Common myeloid progenitor, CD34-positive (primary cell): ENCODE measurements around the gene APBB2.

ENCODE experiments used
- CTCF ChIA-PET: fragments of 350-600 bp; sonication (Branson Sonifier 250); formaldehyde crosslinking; loops from one replicate; lab custom pipeline; 2021; ENCODE audit warnings: antibody characterized with exemption; lab: Charles Lee
- POLR2A ChIA-PET: fragments of 350-600 bp; sonication (Branson Sonifier 250); formaldehyde crosslinking; loops from one replicate; lab custom pipeline; 2021; ENCODE audit warnings: antibody characterized with exemption; lab: Charles Lee
- DNase-seq, 3 donors: peaks; one replicate each; pipeline versions ENCODE4 v3.0.0 to v3.0.0-alpha.2; 2013
- H3K27ac ChIP-seq, 2 experiments: 1 replicate in 1 of 2; 2 replicates in 1 of 2; pipeline ENCODE4 v1.7.0; 2013; ENCODE audit warnings: inconsistent platforms in 2 of 2, low read length in 2 of 2, mild to moderate bottlenecking in 2 of 2, low read depth in 1 of 2, moderate library complexity in 1 of 2; ENCODE audit not compliant: severe bottlenecking in 2 of 2, insufficient read depth in 1 of 2, poor library complexity in 1 of 2
- H3K27me3 ChIP-seq, 5 experiments: replicated peaks in 2 of 5; 1 replicate in 3 of 5; 2 replicates in 2 of 5; pipeline versions ENCODE4 v1.6.1 to v1.7.0; 2013; ENCODE audit warnings: low read length in 4 of 5, mild to moderate bottlenecking in 2 of 5, moderate library complexity in 2 of 5, inconsistent platforms in 1 of 5; ENCODE audit not compliant: insufficient read depth in 5 of 5, control insufficient read depth in 4 of 5
- H3K36me3 ChIP-seq, 4 experiments: 1 replicate in 2 of 4; 2 replicates in 2 of 4; pipeline versions ENCODE4 v1.6.1 to v1.7.0; 2013; ENCODE audit warnings: low read length in 3 of 4, control low read depth in 1 of 4, mild to moderate bottlenecking in 1 of 4; ENCODE audit not compliant: control insufficient read depth in 4 of 4, insufficient read depth in 4 of 4
- H3K4me1 ChIP-seq, 4 experiments: 1 replicate in 3 of 4; 2 replicates in 1 of 4; pipeline versions ENCODE4 v1.6.1 to v1.7.1; 2013; ENCODE audit warnings: low read length in 3 of 4, mild to moderate bottlenecking in 3 of 4, control low read depth in 1 of 4, inconsistent platforms in 1 of 4, moderate library complexity in 1 of 4; ENCODE audit not compliant: control insufficient read depth in 4 of 4, insufficient read depth in 4 of 4; ENCODE audit errors: control extremely low read depth in 1 of 4
- H3K4me3 ChIP-seq, 7 experiments: 1 replicate in 4 of 7; 2 replicates in 3 of 7; pipeline versions ENCODE4 v1.5.1 to v1.7.0; 2013; ENCODE audit warnings: mild to moderate bottlenecking in 7 of 7, low read length in 6 of 7, moderate library complexity in 6 of 7, inconsistent platforms in 2 of 7, low read depth in 2 of 7, control low read depth in 1 of 7; ENCODE audit not compliant: insufficient read depth in 4 of 7, control insufficient read depth in 1 of 7; ENCODE audit errors: extremely low read depth in 1 of 7
- H3K9me3 ChIP-seq, 5 experiments: 1 replicate in 4 of 5; 2 replicates in 1 of 5; pipeline versions ENCODE4 v1.6.1 to v1.7.1; 2013; ENCODE audit warnings: low read length in 4 of 5, mild to moderate bottlenecking in 2 of 5, inconsistent platforms in 1 of 5, low read depth in 1 of 5, moderate library complexity in 1 of 5; ENCODE audit not compliant: control insufficient read depth in 4 of 5, insufficient read depth in 2 of 5; ENCODE audit errors: control extremely low read depth in 1 of 5
- WGBS: methylation state at CpG from one replicate; pipeline ENCODE4 v1.1.5; 2013; ENCODE audit not compliant: insufficient coverage; 5-methylcytosine and 5-hydroxymethylcytosine counted together

The APBB2 gene

GRCh38 chr4:40845154-40845835, 369.0 kb downstream of the APBB2 start:
- CTCF ChIA-PET = interaction anchor here (0.6 to 1.5 kb wide), 5 partner anchors 52 to 1129 kb away, joined by 3 to 4 read pairs (median 3); no protein-coding TSS in a partner anchor

GRCh38 chr4:40844261-40844660, 370.1 kb downstream of the APBB2 start:
- ChIA-PET POLR2A (no interaction called here), CTCF (interaction anchor here (1.1 to 6.3 kb wide), 5 partner anchors 12 to 108 kb away, joined by 3 to 57 read pairs (median 4); no protein-coding TSS in a partner anchor)
- Histone ChIP-seq H3K9me3 (no peaks in the 10 kb centered on the region), H3K27me3 (no peaks in the 10 kb centered on the region), H3K27ac (no peak overlapping the region), H3K4me3 (no peak overlapping the region), H3K36me3 (no peaks in the 10 kb centered on the region), H3K4me1 (peaks cover 0 to 2% (median 0%) of the 10 kb centered on the region in 4 experiments)
- no peak for DNase-seq
- WGBS = 98% methylated on average over 5 of the region's 6 CpGs

More at GRCh38 chr4:40845154-40845835, 369.0 kb downstream of the APBB2 start:
- Histone ChIP-seq H3K36me3 (no peaks in the 10 kb centered on the region), H3K27me3 (no peaks in the 10 kb centered on the region), H3K9me3 (no peaks in the 10 kb centered on the region), H3K4me1 (peaks cover 0 to 2% (median 0%) of the 10 kb centered on the region in 4 experiments), H3K4me3 (no peak overlapping the region), H3K27ac (no peak overlapping the region)
- 94% methylated on average over 7 of the region's 10 CpGs for WGBS
- POLR2A ChIA-PET = no interaction called here
- DNase-seq = no peak

GRCh38 chr4:40843696-40844095, 370.6 kb downstream of the APBB2 start:
- Histone ChIP-seq H3K27me3 (no peaks in the 10 kb centered on the region), H3K27ac (no peak overlapping the region), H3K4me1 (peaks cover 0 to 2% (median 0%) of the 10 kb centered on the region in 4 experiments), H3K36me3 (no peaks in the 10 kb centered on the region), H3K4me3 (no peak overlapping the region), H3K9me3 (no peaks in the 10 kb centered on the region)
- DNase-seq = peak in 2 of 3 donors; percentile 30 to 35
- POLR2A ChIA-PET = no interaction called here
- CTCF ChIA-PET = interaction anchor here (0.6 to 6.3 kb wide), 10 partner anchors 10 to 1319 kb away, joined by 3 to 57 read pairs (median 4); no protein-coding TSS in a partner anchor
- 75% methylated on average over 1 of the region's 1 CpG for WGBS

- 96% methylated on average over 11 of the region's 14 CpGs for WGBS
- POLR2A ChIA-PET = no interaction called here
- H3K27ac ChIP-seq = no peak overlapping the region
- no peaks in the 10 kb centered on the region for H3K27me3 ChIP-seq
- no peaks in the 10 kb centered on the region for H3K9me3 ChIP-seq
- H3K4me3 ChIP-seq = no peak overlapping the region
- H3K4me1 ChIP-seq = peaks cover 0 to 2% (median 0%) of the 10 kb centered on the region in 4 experiments
- DNase-seq = no peak
- CTCF ChIA-PET = interaction anchor here (0.6 to 6.3 kb wide), 13 partner anchors 8 to 1318 kb away, joined by 3 to 57 read pairs (median 3); no protein-coding TSS in a partner anchor
- H3K36me3 ChIP-seq = no peaks in the 10 kb centered on the region
Observed at GRCh38 chr4:40842725-40843423, 371.5 kb downstream of the APBB2 start.

GRCh38 chr4:40842318-40842717, 372.0 kb downstream of the APBB2 start:
- H3K27ac ChIP-seq = no peak overlapping the region

GRCh38 chr4:40840985-40841571, 373.3 kb downstream of the APBB2 start:
- no peaks in the 10 kb centered on the region for H3K36me3 ChIP-seq
- H3K27me3 ChIP-seq = no peaks in the 10 kb centered on the region
- CTCF ChIA-PET = interaction anchor here (0.8 to 6.3 kb wide), 19 partner anchors 10 to 421 kb away, joined by 3 to 57 read pairs (median 4); partner anchors contain the start of gene NSUN7
- H3K27ac ChIP-seq = no peak overlapping the region
- no peaks in the 10 kb centered on the region for H3K9me3 ChIP-seq
- no peak overlapping the region for H3K4me3 ChIP-seq
- DNase-seq = peak; percentile 67 to 80 (median 77)
- H3K4me1 ChIP-seq = peaks cover 0 to 2% (median 0%) of the 10 kb centered on the region in 4 experiments
- 90% methylated on average over 2 of the region's 7 CpGs for WGBS
- POLR2A ChIA-PET = interaction anchor here (0.6 kb wide), 1 partner anchor 1472 kb away, joined by 4 read pairs; no protein-coding TSS in a partner anchor

More at GRCh38 chr4:40842318-40842717, 372.0 kb downstream of the APBB2 start:
- Histone ChIP-seq H3K27me3 (no peaks in the 10 kb centered on the region), H3K36me3 (no peaks in the 10 kb centered on the region), H3K4me1 (peaks cover 0 to 2% (median 0%) of the 10 kb centered on the region in 4 experiments), H3K9me3 (no peaks in the 10 kb centered on the region), H3K4me3 (no peak overlapping the region)
- ChIA-PET POLR2A (no interaction called here), CTCF (interaction anchor here (1.0 to 6.3 kb wide), 8 partner anchors 8 to 106 kb away, joined by 3 to 57 read pairs (median 4); no protein-coding TSS in a partner anchor)
- whole genome bisulfite sequencing = 93% methylated on average over 13 of the region's 13 CpGs
- DNase-seq = no peak
